D721Med (cell line): ENCODE measurements around the gene CENPO.

Source experiments
- DNase-seq: peaks from one replicate; pipeline ENCODE4 v3.0.0; 2011; ENCODE audit warnings: low spot score; ENCODE audit not compliant: insufficient read length
- FAIRE-seq: peaks from 2 replicates; lab custom pipeline; 2011; peaks lifted over from hg19 to GRCh38; lab: Jason Lieb, UNC
- CTCF ChIP-seq: IDR thresholded peaks from 2 replicates; pipeline ENCODE4 v1.5.1; 2012; ENCODE audit warnings: mild to moderate bottlenecking, control low read depth; ENCODE audit not compliant: insufficient read depth; ENCODE audit errors: missing control alignments

The CENPO gene

GRCh38 chr2:24818721-24819167 is 25.5 kb downstream of the CENPO start:
- no peak for TF ChIP-seq CTCF
- DNase-seq = peak; percentile 6
- no peak for FAIRE-seq

GRCh38 chr2:24819442-24820174 is 26.4 kb downstream of the CENPO start:
- no peak for TF ChIP-seq CTCF
- no peak for FAIRE-seq
- no peak for DNase-seq

GRCh38 chr2:24820175-24820513 is 26.9 kb downstream of the CENPO start:
- no peak for DNase-seq
- no peak for TF ChIP-seq CTCF
- FAIRE-seq = no peak

GRCh38 chr2:24820598-24821432 is 27.6 kb downstream of the CENPO start:
- TF ChIP-seq CTCF = no peak
- DNase-seq (peak; percentile 12), FAIRE-seq (no peak)

- peak; percentile 3 for DNase-seq
- no peak for FAIRE-seq
Observed at GRCh38 chr2:24821433-24821891, 28.2 kb downstream of the CENPO start.

GRCh38 chr2:24822049-24822706 is 29.0 kb downstream of the CENPO start:
- TF ChIP-seq CTCF = no peak
- DNase-seq (no peak), FAIRE-seq (no peak)

More at GRCh38 chr2:24821433-24821891, 28.2 kb downstream of the CENPO start:
- no peak for TF ChIP-seq CTCF
